GM10266 (cell line): Measurements from ENCODE around the gene HEPN1.

Experiments
- DNase-seq: peaks from one replicate; pipeline ENCODE4 v3.0.0; 2012; ENCODE audit errors: extremely low spot score
- TF ChIP-seq, protein P1 (sequence below): IDR thresholded peaks from 2 replicates; pipeline ENCODE4 v1.5.1; 2012; ENCODE audit warnings: mild to moderate bottlenecking, low read depth; ENCODE audit not compliant: control insufficient read depth, insufficient read depth; ENCODE audit errors: missing control alignments

Gene HEPN1

DNA sequence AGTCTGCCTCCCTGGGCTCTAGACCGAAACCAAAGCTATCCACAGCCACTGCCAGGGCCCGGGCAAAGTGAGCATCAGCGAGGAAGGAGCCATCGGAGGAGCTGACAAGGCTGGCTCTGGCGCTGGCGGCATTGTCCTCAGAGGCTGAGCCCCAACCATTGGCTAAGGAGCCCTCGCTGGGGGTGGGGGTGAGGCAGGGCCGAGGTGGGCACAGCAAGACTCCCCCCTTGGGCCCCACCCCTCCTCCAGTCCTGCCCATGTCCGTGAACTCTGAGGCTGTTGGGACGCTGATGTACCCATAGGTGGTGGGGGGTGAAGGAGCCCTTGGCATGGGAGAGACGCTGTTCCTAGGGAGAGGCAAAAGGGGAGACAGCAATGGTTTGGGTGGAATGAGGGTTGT is 32.6 kb upstream of the HEPN1 start:
- DNase-seq, result no peak
- TF ChIP-seq, protein P1, sequence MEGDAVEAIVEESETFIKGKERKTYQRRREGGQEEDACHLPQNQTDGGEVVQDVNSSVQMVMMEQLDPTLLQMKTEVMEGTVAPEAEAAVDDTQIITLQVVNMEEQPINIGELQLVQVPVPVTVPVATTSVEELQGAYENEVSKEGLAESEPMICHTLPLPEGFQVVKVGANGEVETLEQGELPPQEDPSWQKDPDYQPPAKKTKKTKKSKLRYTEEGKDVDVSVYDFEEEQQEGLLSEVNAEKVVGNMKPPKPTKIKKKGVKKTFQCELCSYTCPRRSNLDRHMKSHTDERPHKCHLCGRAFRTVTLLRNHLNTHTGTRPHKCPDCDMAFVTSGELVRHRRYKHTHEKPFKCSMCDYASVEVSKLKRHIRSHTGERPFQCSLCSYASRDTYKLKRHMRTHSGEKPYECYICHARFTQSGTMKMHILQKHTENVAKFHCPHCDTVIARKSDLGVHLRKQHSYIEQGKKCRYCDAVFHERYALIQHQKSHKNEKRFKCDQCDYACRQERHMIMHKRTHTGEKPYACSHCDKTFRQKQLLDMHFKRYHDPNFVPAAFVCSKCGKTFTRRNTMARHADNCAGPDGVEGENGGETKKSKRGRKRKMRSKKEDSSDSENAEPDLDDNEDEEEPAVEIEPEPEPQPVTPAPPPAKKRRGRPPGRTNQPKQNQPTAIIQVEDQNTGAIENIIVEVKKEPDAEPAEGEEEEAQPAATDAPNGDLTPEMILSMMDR, result no peak

DNA sequence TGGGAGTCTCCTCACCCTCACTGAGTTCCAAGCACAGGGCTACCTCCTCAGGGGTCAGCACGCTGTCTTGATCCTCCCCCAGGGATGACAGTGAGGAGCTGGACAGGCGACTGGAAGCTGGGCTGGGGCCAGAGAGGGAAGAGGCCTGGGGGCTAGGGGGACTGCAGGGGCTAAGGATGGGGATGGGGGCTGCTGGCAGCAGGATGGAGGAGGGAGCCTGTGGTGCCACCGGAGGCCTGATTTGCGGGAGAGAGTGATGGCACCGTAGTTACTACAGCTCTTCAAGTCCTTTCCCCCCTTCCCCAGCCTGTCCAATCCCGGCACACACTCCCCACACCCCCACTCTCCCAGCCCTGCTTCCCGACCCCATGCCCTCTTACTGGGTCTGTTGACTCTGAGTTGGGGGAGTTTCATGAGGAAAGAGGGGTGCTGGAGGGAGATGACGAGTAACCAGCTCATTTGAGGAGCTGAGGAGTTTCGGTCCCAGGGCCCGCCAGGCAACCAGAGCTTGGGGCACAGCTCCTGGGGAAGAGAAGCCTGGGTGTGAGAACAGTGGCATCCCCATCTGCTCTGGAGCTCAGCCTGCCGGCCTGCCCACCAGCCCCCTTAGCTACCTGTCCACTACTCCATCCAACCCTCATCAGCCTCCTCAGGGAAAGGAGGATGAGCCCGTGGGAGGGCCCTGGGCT is 31.9 kb upstream of the HEPN1 start:
- TF ChIP-seq, protein P1, result no peak
- DNase-seq, result no peak

DNA sequence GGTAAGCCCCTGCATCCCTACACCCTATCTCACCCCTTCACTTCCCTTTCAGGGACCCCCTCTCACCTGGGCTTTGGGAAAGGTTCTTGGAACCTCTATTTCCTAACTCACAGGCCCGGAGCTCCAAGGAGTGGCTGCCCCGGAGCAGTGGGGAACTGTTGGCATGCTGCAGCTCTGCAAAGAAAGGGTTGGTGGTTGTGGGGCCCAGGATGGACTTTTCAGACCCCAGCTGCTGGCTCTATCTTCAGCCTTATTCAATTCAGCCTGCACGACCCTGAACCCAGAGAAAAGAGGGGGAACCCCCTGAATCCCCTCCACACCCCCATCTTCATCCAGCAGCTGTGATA is 31.4 kb upstream of the HEPN1 start:
- TF ChIP-seq, protein P1, result no peak
- no peak for DNase-seq

DNA sequence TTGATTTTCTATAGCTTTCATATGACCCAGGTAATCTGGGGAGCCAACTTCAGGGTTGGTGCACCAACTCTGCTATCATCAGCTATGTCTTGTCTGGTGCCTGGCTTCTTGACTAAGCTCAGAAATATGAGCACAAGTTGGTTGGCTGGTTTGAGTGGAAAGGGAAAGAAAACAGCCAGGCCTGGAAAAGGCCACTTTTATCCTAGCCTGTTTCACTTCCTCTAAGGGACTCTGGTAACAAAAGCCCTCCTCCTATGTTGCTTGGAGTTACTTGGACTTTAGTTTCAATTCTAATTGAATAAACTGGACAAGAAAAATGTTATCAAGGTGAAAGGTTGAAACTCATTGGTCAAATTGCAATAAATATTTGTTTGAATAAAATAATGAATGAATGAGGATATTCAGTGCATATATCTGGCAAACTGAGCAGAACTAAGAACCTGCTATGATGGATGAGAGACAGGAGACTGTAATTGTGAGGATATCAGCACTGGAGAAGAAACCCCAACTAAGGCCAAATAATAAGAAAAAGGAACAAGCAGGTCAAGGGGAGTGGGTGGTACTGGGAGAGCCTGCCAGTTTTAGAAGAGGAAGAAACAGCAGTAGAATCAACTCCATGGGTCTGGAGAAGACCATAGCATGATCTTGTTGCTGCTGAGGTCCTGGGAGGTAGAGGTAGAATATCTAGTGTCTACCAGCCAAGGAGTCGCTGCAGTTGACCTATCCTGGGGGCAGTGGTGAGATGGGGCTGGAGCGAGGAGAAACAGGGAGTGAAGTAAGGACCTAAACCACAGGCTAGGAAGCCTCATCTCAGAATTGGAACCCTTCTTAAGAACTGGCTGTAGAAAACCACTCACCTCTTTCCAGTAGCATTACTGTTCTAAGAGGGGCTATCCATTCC is 29.6 kb upstream of the HEPN1 start:
- TF ChIP-seq, protein P1, result no peak
- no peak for DNase-seq

DNA sequence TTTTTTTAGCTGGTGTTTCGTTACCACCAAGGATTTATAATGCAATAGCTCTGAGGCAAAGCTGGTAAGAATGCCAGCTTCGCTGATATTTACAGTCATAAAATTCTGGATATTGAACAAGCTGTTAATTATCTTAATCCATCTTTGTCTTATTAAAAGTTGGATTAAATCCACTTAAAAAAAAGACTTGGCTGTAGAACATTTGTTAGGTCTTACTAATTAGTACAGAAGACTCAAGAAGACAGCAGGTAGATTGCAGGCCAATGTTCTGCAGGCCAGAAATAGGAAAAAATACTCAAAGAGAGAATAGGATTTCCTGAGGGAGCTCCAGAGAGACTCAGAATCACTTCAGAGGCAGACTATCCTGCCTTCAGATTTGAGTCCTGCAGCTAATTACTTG is 28.9 kb upstream of the HEPN1 start:
- DNase-seq, result no peak
- TF ChIP-seq, protein P1, result no peak

DNA sequence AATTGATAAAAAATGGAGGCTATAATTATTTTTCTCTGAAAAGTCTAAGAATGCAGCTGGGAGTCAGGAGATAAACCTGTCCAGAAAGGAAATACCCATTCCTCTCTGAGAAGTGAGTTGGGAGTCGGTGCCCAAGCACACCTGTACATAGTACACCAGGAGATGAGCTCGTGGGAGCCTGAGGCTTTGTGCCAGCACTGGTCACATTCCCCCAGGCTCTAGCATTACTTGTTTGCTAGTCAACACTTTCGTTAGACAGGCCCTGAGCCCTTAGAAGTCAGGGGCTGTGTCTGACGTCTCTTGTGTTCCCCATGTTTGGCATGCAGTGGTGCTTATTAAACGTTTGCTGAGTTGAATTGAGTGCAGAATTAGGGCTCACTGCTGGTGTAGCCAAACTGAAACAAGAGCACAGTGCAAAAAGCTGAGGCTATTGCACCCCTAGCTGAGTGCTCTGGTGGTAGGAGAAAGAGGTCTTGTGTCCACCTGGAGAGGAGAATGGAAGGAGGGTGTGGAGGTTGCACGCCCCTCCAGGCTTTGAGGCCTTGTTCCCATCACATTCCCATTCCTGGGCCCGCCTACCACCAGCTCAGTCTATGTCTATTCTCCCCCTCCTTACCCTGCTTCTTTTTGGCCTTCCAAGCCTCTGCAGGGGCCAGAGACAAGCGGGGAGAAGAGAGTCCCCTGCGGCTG is 28.2 kb upstream of the HEPN1 start:
- no peak for DNase-seq
- TF ChIP-seq, protein P1, result no peak
